IPS-15b (cell line): ENCODE measurements around the gene RMC1.
A peak's percentile ranks its signal among the peaks of the same experiment; 100 is the strongest.
"Not testable (repeated sequence)": the region's sequence is repeated elsewhere in the genome, so short reads cannot be mapped to it uniquely, and the experiment has no call there.

Source experiments
- H3K27me3 ChIP-seq: one replicate; pipeline ENCODE4 v1.6.1; 2013; ENCODE audit warnings: low read length; ENCODE audit not compliant: control insufficient read depth, insufficient read depth
- H3K36me3 ChIP-seq: one replicate; pipeline ENCODE4 v1.6.1; 2013; ENCODE audit warnings: low read length; ENCODE audit not compliant: control insufficient read depth, insufficient read depth
- H3K4me1 ChIP-seq: one replicate; pipeline ENCODE4 v1.6.1; 2013; ENCODE audit warnings: mild to moderate bottlenecking, low read length; ENCODE audit not compliant: control insufficient read depth, insufficient read depth
- H3K4me3 ChIP-seq: one replicate; pipeline ENCODE4 v1.5.1; 2013; ENCODE audit warnings: low read depth, low read length
- H3K9ac ChIP-seq: one replicate; pipeline ENCODE4 v1.6.1; 2013; ENCODE audit warnings: low read depth, mild to moderate bottlenecking, low read length
- H3K9me3 ChIP-seq: one replicate; pipeline ENCODE4 v1.6.1; 2013; ENCODE audit warnings: mild to moderate bottlenecking, low read length; ENCODE audit not compliant: control insufficient read depth, insufficient read depth

RMC1 gene

GRCh38 chr18:23569299-23570063 is 66.2 kb downstream of the RMC1 start:
- H3K36me3 ChIP-seq = peaks cover 20% of the 10 kb centered on the region

DNA sequence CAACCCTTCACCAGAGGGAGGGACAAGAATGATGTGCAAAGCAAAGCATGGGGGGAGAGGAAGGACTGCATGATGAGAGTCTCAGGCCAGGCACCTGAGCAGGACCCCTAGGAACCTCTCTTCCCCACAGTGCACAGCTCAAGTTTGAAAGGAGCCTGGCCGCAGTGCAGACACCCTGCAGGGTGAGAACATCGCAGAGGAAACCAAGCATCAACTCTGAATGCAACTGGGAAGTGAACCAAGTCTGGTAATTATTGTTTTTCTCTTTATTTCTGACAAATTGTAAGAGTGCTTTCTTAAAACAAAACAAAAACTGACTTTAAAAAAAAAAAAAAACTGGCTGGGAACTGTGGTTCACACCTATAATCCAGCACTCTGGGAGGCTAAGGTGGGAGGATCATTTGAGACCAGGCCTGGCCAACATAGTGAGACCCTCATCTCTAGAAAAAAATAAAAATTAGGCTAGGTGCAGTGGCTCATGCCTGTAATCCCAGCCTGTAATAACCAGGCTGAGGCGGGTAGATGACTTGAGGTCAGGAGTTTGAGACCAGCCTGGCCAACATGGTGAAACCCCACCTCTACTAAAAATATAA is 67.7 kb downstream of the RMC1 start:
- Histone ChIP-seq H3K27me3 (no peaks in the 10 kb centered on the region), H3K9me3 (no peaks in the 10 kb centered on the region), H3K4me1 (no peaks in the 10 kb centered on the region), H3K4me3 (no peak overlapping the region), H3K9ac (no peak overlapping the region), H3K36me3 (peaks cover 18% of the 10 kb centered on the region)

More at GRCh38 chr18:23569299-23570063, 66.2 kb downstream of the RMC1 start:
- H3K9me3 ChIP-seq = no peaks in the 10 kb centered on the region
- H3K4me3 ChIP-seq = no peak overlapping the region
- no peak overlapping the region for H3K9ac ChIP-seq
- H3K27me3 ChIP-seq = no peaks in the 10 kb centered on the region
- H3K4me1 ChIP-seq = no peaks in the 10 kb centered on the region

GRCh38 chr18:23572012-23572411 is 68.7 kb downstream of the RMC1 start:
- Histone ChIP-seq H3K36me3 (peaks cover 17% of the 10 kb centered on the region), H3K4me1 (no peaks in the 10 kb centered on the region), H3K9me3 (no peaks in the 10 kb centered on the region), H3K27me3 (no peaks in the 10 kb centered on the region), H3K4me3 (no peak overlapping the region), H3K9ac (no peak overlapping the region)

GRCh38 chr18:23572570-23572969 is 69.3 kb downstream of the RMC1 start:
- Histone ChIP-seq H3K27me3 (no peaks in the 10 kb centered on the region), H3K9ac (no peak overlapping the region), H3K4me1 (no peaks in the 10 kb centered on the region), H3K9me3 (no peaks in the 10 kb centered on the region), H3K4me3 (no peak overlapping the region), H3K36me3 (peaks cover 12% of the 10 kb centered on the region)

DNA sequence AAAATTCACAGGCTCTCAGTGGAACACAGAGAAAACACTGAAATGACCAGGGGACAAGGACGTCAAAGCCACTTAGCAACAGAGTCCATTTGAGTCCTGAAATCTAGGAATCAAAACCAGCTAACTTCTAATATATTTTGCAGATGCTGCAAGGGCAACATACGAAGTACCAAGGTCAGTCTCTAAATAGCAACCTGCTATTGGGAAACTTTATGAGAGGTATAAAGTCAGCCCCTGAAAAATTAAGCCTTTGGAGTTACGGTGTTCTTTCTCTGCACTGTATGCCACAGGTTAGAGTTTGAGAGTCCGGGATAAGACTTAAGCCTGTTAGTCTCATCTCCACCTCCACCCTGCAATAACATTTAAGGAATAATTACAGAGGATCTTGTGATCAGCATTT is 69.7 kb downstream of the RMC1 start:
- H3K36me3 ChIP-seq = peaks cover 11% of the 10 kb centered on the region
- no peak overlapping the region for H3K9ac ChIP-seq
- H3K27me3 ChIP-seq = no peaks in the 10 kb centered on the region
- H3K4me1 ChIP-seq = no peaks in the 10 kb centered on the region
- no peak overlapping the region for H3K4me3 ChIP-seq
- H3K9me3 ChIP-seq = no peaks in the 10 kb centered on the region

GRCh38 chr18:23573626-23574431 is 70.5 kb downstream of the RMC1 start:
- H3K9ac ChIP-seq = no peak overlapping the region
- no peaks in the 10 kb centered on the region for H3K9me3 ChIP-seq
- peaks cover 6% of the 10 kb centered on the region for H3K36me3 ChIP-seq
- no peak overlapping the region for H3K4me3 ChIP-seq
- H3K27me3 ChIP-seq = no peaks in the 10 kb centered on the region
- no peaks in the 10 kb centered on the region for H3K4me1 ChIP-seq

DNA sequence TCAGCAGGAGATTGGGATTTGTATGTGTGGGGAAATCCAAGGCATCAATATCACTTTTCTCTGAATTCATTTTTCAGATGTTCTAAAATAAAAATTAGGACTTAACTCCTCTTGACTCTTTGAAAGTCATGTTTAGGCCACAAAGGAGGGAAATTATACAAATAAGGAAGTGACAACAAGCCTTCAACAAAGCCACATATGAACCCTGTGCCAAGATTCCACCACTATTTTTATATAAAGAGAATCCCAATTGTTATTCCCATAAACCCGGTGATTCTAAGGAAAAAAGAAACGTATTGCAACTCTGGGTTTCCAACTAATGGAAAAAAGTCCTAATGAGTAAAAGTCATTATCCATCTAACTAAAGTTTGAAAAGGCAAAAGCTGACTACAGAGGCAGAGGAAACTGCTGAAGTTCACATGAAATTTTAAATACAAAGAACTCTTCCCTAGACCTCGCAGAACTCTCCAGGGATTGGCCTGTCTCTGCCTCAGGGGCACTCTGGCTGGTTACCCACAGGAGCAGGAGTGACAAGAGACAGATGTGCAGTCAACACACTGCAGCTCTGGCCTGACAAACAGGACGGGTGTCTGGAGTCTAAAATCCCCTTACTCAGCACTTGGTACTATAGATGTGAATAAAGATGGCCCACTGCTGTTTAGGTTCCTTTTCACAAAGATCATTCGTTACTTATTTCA is 71.4 kb downstream of the RMC1 start:
- no peaks in the 10 kb centered on the region for H3K4me1 ChIP-seq
- H3K9ac ChIP-seq = peak overlapping the region; percentile 2

DNA sequence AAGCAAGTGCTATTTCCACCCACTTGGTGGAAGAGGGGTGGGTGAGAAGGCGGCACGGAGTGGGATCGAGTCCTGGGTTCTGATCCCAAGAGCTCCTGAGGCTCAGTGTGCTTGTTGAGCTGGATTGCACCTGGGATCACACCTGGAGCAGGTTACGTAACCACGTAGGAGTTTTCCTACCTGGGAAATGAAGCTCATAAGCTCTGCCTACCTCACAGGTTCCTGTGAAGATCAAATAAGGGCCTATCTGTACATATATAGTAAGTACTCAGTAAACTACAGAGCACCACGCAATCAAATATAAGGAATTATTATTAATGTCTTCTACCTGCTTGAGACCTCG is 72.0 kb downstream of the RMC1 start:
- Histone ChIP-seq H3K27me3 (no peaks in the 10 kb centered on the region), H3K9me3 (no peaks in the 10 kb centered on the region), H3K36me3 (peaks cover 2% of the 10 kb centered on the region), H3K9ac (no peak overlapping the region), H3K4me3 (no peak overlapping the region), H3K4me1 (no peaks in the 10 kb centered on the region)

More for the DNA sequence above, 71.4 kb downstream of the RMC1 start:
- no peaks in the 10 kb centered on the region for H3K27me3 ChIP-seq
- H3K9me3 ChIP-seq = no peaks in the 10 kb centered on the region
- no peak overlapping the region for H3K4me3 ChIP-seq
- H3K36me3 ChIP-seq = peaks cover 4% of the 10 kb centered on the region

DNA sequence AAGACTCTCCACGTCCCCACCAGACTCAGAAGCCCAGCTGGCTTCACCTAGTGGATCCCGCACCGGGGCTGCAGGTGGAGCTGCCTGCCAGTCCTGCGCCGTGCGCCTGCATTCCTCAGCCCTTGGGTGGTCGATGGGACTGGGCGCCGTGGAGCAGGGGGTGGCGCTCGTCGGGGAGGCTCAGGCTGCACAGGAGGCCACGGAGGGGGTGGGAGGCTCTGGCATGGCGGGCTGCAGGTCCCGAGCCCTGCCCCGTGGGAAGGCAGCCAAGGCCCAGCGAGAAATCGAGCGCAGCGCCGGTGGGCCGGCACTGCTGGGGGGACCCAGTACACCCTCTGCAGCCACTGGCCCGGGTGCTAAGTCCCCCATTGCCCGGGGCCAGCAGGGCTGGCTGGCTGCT is 74.2 kb downstream of the RMC1 start:
- H3K27me3 ChIP-seq, H3K36me3 ChIP-seq, H3K9me3 ChIP-seq, H3K4me3 ChIP-seq, H3K9ac ChIP-seq, H3K4me1 ChIP-seq: not testable (repeated sequence)

GRCh38 chr18:23578067-23578701 is 74.9 kb downstream of the RMC1 start:
- Histone ChIP-seq H3K4me3 (no peak overlapping the region), H3K9me3 (no peaks in the 10 kb centered on the region), H3K4me1 (no peaks in the 10 kb centered on the region), H3K9ac (no peak overlapping the region), H3K27me3 (no peaks in the 10 kb centered on the region), H3K36me3 (no peaks in the 10 kb centered on the region)

- H3K4me1 ChIP-seq = no peaks in the 10 kb centered on the region
- no peaks in the 10 kb centered on the region for H3K27me3 ChIP-seq
- no peaks in the 10 kb centered on the region for H3K9me3 ChIP-seq
- no peaks in the 10 kb centered on the region for H3K36me3 ChIP-seq
- no peak overlapping the region for H3K9ac ChIP-seq
- no peak overlapping the region for H3K4me3 ChIP-seq
Observed at GRCh38 chr18:23578891-23579653, 75.8 kb downstream of the RMC1 start.
